T-helper 9 cell (primary cell): Measurements from ENCODE around the gene SCN4B.

Experiments
- DNase-seq: peaks from one replicate; pipeline ENCODE4 v3.0.0-alpha.2; 2020

SCN4B gene

DNA sequence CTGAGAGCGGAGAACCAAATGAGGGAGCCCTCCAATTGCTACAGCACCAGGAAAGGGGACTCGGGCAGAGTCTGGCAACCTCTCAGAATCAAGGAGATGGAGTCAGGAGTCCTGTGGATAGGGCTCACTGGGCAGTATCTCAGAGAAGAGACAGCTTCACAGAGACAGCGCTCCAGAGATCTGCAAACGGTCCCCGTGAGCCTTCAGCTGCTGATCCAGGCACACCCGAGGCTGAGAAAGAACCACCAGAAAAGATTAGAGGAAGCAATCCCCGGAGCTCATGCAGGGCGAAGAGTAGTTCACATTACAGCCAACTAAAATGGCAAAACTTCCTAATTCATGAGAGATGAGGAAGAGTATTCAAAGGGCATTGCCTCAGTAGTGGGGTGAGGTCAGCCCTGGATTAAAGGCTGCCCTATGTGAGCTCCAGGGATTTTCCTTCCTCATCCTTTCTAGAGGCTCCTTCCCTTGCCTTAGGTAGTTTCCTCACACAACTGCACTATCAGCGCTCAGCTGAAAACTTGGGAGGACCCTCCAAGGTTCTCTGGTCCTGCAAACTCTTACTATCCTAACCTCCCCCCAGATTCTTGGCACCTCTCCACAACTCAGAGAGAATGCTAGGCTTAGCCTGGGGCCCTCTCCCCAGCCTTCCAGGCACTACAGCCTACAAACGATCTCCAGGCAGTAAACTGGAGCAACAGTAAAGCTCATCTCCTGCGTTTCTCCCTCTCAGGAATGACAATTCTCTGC is 23.7 kb downstream of the SCN4B start:
- no peak for DNase-seq

DNA sequence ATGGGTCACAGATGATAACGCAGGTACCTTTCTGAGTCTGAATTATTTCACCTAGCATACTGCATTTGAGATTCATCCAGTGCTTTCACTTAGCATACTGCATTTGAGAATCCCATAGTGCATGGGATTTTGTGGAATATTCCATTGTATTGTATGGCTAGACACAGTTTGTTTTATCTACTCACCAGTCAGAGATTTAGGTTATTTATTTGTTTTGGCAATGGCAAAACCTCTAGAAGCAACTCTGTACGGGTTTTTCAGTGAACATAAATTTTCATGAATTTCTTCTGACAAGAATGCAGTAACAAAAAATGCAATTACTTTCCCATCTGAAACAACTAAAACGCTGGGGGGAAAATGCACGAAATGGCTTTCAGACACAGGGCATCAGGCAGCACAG is 24.3 kb downstream of the SCN4B start:
- DNase-seq, result no peak

DNA sequence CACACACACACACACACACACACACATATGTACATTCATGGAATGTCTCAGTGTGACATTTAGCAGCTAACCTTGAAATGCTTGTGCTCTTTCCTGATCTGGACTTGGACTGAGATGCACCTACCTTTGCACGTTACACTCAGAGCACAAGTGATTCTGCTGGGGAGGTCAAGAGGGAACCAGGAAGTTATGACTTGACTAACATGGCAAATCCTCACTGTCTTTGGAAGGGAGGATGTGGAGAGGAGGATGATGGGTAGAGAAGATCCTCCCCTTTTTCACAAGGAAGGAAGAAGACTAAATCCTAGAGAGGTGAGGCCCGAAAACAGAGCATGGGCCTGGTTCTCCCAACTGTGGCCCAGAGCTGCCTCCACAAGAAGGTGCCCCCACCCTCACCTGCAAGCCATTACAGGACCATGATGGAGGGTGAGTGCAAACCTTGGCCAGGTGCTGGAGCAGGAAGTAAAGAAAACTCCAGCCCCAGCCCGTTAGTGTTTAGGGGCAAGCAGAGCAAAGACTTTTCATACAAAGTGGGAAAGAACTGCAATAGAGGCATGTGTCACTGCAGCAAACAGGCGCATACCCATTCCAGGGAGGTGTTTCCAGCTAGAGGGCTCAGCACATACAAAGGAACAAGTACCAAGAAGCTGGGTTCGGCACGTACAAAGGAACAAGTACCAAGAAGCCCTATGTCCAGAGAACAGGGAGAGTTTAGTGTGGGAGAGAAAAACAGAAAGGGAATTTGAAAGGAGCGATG is 26.4 kb downstream of the SCN4B start:
- DNase-seq, result no peak

DNA sequence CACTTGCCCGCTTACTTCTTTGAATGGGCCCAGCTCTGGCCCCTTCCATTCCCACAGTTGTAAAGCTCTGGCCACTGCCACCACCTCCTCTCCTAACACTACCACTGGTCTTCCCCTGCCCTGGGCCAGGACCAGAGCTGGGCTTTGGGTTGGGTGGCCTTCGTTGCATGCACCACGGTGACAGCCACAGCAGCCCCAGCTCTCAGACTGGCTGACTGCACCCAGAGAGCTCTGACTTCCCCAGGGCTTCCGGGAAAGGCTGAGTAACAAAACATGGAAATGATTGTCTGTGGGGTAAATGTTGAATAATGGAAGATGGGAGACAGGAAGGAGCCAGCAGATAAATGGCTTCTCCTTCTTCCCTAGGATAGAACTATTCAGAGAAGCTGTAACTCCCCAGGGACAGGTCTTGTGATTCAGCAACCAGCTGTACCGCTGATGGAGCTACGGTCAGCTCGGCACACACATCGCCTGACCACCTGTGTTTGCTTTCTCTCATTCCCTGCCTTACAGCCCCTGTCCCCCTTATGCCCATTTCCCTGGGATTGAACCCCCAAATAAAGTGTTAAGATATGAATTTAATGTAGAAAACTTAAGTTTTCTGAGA is 27.6 kb downstream of the SCN4B start:
- DNase-seq, result no peak

DNA sequence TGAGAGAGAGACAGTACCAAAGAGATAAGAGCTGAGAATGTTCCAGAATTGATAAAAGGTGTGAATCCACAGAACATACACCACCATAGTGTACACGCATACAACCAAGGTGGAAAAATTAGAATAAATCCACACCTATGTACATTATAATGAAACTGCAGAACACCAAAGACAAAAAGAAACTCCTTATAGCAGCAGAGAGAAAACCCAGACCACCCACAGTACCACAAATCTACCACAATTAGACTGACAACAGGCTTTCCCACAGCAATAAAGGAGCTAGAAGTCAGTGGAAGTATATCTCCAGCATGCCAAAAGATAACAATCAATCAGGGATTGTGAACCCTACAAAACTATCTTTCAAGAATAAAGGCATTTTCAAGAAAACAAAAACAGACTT is 31.8 kb downstream of the SCN4B start:
- DNase-seq, result no peak

DNA sequence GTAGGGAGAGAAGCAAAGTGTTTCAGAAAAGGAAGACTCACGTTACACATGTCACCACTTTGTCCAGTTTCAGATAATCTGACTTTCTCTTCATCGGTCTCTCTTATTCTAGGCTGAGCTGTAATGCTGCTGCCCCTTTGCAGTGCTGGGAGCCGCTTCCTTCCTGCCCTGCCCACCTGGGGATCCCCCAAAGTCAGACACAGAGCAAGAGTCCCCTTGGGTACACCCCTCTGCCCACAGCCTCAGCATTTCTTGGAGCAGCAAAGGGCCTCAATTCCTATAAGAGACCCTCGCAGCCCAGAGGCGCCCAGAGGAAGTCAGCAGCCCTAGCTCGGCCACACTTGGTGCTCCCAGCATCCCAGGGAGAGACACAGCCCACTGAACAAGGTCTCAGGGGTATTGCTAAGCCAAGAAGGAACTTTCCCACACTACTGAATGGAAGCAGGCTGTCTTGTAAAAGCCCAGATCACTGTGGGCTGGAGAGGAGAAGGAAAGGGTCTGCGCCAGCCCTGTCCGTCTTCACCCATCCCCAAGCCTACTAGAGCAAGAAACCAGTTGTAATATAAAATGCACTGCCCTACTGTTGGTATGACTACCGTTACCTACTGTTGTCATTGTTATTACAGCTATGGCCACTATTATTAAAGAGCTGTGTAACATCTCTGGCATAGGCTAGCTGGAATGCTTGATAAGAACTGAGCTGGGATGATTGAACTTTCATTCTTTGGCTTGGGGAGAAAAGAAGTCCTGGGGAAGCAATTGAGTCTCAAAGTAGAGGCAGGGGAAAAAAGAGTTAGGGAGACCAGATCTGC is 34.6 kb downstream of the SCN4B start:
- no peak for DNase-seq

DNA sequence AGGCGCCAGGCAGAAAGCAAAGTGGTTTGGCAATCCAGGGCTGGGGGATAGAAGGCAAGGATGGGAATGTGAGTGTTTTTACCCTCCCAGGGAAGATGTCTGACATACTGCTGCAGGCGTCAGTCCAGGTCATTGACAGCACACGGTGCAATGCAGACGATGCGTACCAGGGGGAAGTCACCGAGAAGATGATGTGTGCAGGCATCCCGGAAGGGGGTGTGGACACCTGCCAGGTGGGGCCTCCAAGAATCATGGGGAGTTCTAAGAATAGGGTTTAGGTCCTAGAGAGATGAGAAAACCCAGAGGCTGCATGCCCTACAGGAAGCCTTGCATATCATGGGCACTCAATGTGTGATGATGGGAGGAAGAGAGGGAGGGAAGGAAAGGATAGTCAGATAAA is 37.6 kb downstream of the SCN4B start:
- DNase-seq, result no peak

GRCh38 chr11:118114266-118114665 is 38.4 kb downstream of the SCN4B start:
- no peak for DNase-seq

DNA sequence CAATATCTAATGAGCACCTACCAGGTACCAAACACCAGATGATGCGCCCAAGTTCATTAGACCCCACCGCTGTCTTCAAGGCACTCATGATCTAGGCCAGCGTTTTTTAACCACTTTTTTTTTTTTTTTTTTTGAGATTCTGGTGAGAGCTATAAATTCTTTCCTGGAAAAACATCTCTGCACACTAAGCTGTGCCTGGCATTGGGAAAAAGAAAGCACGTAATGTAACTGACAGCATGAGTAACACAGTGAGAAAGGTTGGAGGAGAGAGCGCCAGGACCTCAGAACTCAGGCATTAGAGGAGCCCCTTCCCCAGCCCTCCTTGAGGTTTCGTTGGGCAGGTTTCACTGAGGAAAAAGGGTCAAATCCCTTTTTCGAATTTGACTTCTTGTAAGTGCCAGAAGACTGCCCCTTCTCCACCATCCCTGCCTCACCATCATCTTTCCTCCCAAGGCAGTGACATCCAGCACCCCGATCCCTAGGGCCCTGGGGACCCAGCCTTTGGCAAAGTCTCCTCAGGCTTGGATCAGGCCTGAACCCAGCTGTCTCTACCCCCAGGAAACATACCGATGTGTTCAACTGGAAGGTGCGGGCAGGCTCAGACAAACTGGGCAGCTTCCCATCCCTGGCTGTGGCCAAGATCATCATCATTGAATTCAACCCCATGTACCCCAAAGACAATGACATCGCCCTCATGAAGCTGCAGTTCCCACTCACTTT is 39.8 kb downstream of the SCN4B start:
- DNase-seq, result no peak

DNA sequence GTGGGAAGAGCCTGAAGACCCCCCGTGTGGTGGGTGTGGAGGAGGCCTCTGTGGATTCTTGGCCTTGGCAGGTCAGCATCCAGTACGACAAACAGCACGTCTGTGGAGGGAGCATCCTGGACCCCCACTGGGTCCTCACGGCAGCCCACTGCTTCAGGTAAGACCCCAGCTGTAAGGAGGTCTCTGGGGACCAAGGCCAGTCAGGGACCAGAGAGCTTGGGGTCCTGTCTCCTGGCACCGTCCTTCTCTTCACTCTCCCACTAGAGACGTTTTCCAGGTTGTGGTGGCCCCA is 40.9 kb downstream of the SCN4B start:
- no peak for DNase-seq

DNA sequence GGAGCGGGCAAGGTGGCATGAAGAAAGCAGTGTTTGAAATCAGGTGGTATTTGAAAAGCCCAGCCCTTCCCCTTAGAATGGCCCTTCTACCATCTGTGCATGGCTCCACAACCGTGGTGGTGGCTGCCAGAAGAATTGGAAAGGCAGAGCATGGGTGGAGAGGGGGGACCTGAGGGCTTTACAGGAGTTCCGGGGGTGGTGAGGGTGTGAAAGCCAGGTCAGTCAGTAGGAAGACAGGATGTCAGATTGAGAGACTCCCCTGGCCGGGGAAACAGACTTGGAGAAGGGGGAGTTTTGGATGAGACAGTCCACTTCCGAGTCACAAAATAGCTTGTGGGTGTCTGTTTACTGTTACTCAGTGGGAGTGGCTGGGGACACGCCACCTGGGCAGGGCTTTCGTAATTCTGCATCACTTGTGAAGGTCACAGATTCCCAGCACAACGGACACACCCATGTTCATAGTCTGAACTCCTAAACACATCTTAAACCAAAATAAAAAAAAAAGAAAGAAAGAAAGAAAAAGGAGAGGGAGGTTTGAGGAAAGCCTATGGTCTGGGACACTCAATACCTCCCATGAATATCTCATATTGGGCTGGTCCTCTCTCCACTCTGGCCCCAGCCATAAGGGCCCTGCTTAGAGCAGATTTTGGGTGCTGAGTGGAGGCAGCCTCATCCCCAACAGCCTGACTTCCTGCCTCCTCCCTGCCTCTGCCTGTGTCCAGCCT is 41.4 kb downstream of the SCN4B start:
- no peak for DNase-seq

- DNase-seq, result no peak
Observed at GRCh38 chr11:118109231-118109630, 43.4 kb downstream of the SCN4B start.

- no peak for DNase-seq
Observed at GRCh38 chr11:118108513-118108912, 44.1 kb downstream of the SCN4B start.

- DNase-seq, result no peak
Observed at GRCh38 chr11:118106789-118107335, 45.8 kb downstream of the SCN4B start.

- no peak for DNase-seq
Observed at GRCh38 chr11:118105657-118106305, 46.8 kb downstream of the SCN4B start.

DNA sequence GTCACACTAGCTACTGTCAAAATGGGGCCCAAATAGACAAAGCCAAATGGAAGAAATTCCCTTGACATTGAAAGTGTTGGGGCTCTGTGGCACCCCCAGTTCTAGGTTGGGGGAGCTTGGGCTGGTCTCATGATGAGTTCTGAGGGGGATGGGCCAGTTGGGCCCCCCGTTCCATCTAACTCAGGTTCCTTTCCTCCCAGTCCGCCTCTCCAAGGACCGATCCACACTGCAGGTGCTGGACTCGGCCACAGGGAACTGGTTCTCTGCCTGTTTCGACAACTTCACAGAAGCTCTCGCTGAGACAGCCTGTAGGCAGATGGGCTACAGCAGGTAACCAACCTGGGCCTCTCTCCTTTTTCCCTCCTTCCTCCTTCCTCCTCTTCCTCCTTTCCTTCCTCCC is 48.1 kb downstream of the SCN4B start:
- DNase-seq, result no peak

DNA sequence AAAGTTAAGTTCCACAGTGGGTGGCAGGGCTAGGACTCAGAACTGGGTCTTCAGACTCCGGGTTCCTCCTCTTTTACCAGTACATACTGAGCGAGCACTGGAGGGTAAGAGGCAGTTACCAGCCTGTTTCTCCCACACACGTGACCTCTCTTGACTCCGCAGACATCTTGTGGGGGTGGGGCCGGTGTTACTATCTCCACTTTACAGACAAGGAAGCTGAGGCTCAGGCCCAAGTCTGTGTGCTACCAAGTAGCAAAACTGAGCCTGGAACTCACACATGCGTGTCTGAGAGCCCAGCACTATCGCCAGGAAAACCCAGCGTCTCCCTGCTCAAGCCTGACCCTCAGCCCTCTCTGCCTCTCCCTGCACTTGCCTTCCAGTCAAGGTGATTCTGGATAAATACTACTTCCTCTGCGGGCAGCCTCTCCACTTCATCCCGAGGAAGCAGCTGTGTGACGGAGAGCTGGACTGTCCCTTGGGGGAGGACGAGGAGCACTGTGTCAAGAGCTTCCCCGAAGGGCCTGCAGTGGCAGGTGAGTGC is 49.8 kb downstream of the SCN4B start:
- no peak for DNase-seq

DNA sequence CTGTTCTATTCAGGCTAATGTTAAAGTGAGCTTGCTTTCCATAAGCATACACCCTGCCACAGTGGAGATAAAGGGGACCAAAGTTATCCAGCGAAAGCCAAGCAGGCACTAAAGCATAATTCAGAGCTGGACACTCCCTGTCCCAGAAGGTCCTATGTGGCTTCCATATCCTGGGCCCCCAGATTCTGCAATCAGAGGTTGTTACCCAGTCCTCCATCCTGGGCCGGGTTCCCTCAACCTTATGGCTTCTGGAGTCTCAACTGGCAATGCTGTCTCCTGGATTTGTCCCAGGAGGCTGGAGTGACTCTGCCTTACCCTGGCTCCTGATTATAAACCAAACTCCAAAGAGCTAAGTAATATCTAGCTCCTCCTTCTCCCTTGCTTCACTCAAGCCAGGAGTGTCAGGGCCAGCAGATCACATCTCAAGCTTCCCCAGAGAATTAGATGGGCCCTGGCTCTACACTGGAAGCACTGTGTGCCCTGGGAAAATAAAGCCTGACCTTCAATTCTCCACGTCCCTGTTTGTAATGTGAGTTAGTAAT is 51.9 kb downstream of the SCN4B start:
- no peak for DNase-seq

DNA sequence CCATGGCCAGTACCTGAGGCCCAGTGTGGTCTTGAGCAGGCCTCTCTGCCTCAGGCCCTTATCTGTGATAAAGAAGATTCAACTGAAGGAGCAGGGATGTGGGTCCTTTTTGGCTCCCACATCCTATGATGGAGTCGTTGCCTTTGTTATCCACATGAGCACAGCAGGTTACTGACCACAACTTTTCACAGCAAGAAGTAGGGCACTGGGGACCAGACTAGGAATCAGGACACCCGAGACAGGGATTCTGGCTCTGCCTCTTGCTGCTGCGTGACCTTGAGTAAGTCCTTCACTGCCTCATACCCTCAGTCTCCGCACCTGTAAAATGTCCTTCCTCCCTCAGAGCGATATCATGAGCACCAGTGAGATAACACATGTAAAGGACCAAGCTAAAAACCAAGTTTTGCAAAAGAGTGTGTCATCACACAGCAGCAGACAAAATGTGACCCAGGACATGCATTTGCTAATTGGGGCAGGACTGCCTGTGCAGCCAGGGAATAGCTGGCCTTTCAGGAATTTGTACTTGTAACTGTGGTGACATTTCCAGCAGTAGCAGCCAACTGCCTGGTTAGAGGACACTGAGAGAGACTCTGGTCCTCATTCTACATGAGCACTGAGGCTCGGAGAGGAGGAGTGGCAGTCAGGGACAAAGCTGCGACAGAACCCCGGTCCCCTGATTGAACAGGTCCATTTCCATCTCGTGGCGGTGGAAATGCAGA is 52.6 kb downstream of the SCN4B start:
- no peak for DNase-seq
